ENCODE measurements around the gene SMYD3. TPM values are rescaled to one million over a fixed set of nuclear protein-coding genes. Genes with fewer than 3 reads are reported as not detected.
A peak's percentile ranks its signal among the peaks of the same experiment; 100 is the strongest.

The SMYD3 gene
- total and polyA plus RNA-seq, 9 of the 15 experiments (the other 6 are each of a cell fraction or from before 2014, with no cell fraction given) = 128 to 440 (median 197) TPM

GRCh38 chr1:246182149-246182851 lies 324.8 kb downstream of the SMYD3 start (continued):
- peak; percentile 73 for TF ChIP-seq TOE1 (IDR thresholded peaks at IDR 0.05; ENCODE audit: borderline replicate concordance)
- TF ChIP-seq TOE1 (CRISPR knock-in tag; IDR thresholded peaks at IDR 0.05; ENCODE audit: borderline replicate concordance, low read depth) = no peak
- 0 out of 4 replicates have a peak, but pooled peaks have one; percentile 1 to 22 for TF ChIP-seq RAD21 (CRISPR knock-in tag; conservative IDR thresholded peaks at IDR 0.05 in 1 of 2, IDR thresholded peaks at IDR 0.05 in 1 of 2)
- TF ChIP-seq BHLHE40 (IDR thresholded peaks at IDR 0.05; ENCODE audit: low read length) = 0 out of 2 replicates have a peak, but pooled peaks have one; percentile 13
- peak; percentile 29 for TF ChIP-seq PHF20 (IDR thresholded peaks at IDR 0.05; ENCODE audit: partially characterized antibody)
- no peak for TF ChIP-seq THRA (IDR thresholded peaks at IDR 0.05)
- TF ChIP-seq KLF6 (CRISPR knock-in tag; IDR thresholded peaks at IDR 0.05; ENCODE audit: borderline replicate concordance) = peak; percentile 9; the same call in 1 of the 2 replicates
- peak in 1 of 2 experiments; percentile 55; a peak in 2 of 4 replicates for TF ChIP-seq TBL1XR1 (IDR thresholded peaks at IDR 0.05; ENCODE audit: low read length in 2 of 2)
- TF ChIP-seq NR2C1 (IDR thresholded peaks at IDR 0.05) = no peak
- peak; percentile 51; the same call in 1 of the 2 replicates for TF ChIP-seq NR2C1 (tag; IDR thresholded peaks at IDR 0.05)
- TF ChIP-seq ADNP (tag; IDR thresholded peaks at IDR 0.05) = 0 out of 2 replicates have a peak, but pooled peaks have one; percentile 25
- TF ChIP-seq ETV6 (IDR thresholded peaks at IDR 0.05; ENCODE audit: borderline replicate concordance in 1 of 2, low read depth in 2 of 2, low read length in 1 of 2) = peak in 1 of 2 experiments; percentile 70; a peak in 2 of 4 replicates
- TF ChIP-seq ETV6 (CRISPR knock-in tag; IDR thresholded peaks at IDR 0.05; ENCODE audit: borderline replicate concordance) = no peak
- peak in 1 of 3 experiments; percentile 66; a peak in 2 of 6 replicates for TF ChIP-seq ZBTB11 (CRISPR knock-in tag; IDR thresholded peaks at IDR 0.05)
- TF ChIP-seq RBM17 (IDR thresholded peaks at IDR 0.05; ENCODE audit: borderline replicate concordance, low read depth, low read length) = no peak
- peak; percentile 72; the same call in 1 of the 2 replicates for TF ChIP-seq HDGF (IDR thresholded peaks at IDR 0.05)
- TF ChIP-seq PBX2 (CRISPR knock-in tag; IDR thresholded peaks at IDR 0.05; ENCODE audit: low read depth) = no peak
- TF ChIP-seq PBX2 (tag; conservative IDR thresholded peaks at IDR 0.05; ENCODE audit: low read depth) = peak; percentile 40; the same call in 1 of the 2 replicates
- TF ChIP-seq SPI1 (IDR thresholded peaks at IDR 0.05; ENCODE audit: borderline replicate concordance, low read depth, low read length) = peak; percentile 76; the same call in 1 of the 2 replicates

Data from K562 (cell line).